Fibroblast of lung (primary cell): ENCODE measurements around the gene ADCK1. TPM values are rescaled to one million over a fixed set of nuclear protein-coding genes. Genes with fewer than 3 reads are reported as not detected.

Experiments used
- DNase-seq, 2 donors: peaks; one replicate each; pipeline versions ENCODE4 v3.0.0 to v3.0.0-alpha.2; 2010; ENCODE audit warnings: low read depth in 2 of 2
- H2AFZ ChIP-seq: 2 replicates; pipeline ENCODE4 v1.5.1; 2012; ENCODE audit warnings: low read length, control low read depth, inconsistent platforms
- H3K27ac ChIP-seq: 2 replicates; pipeline ENCODE4 v1.5.1; 2011; ENCODE audit warnings: low read length, control low read depth; ENCODE audit not compliant: insufficient read depth
- H3K27me3 ChIP-seq: 2 replicates; pipeline ENCODE4 v1.5.1; 2011; ENCODE audit warnings: mild to moderate bottlenecking, low read length; ENCODE audit not compliant: control insufficient read depth, insufficient read depth
- H3K36me3 ChIP-seq: 2 replicates; pipeline ENCODE4 v1.5.1; 2011; ENCODE audit warnings: low read length; ENCODE audit not compliant: control insufficient read depth, insufficient read depth
- H3K4me1 ChIP-seq: 2 replicates; pipeline ENCODE4 v1.5.1; 2011; ENCODE audit warnings: low read length; ENCODE audit not compliant: control insufficient read depth, insufficient read depth; ENCODE audit errors: extremely low read depth
- H3K4me2 ChIP-seq: 2 replicates; pipeline ENCODE4 v1.5.1; 2011; ENCODE audit warnings: low read length, control low read depth; ENCODE audit not compliant: insufficient read depth; ENCODE audit errors: extremely low read depth
- H3K4me3 ChIP-seq, 4 experiments: fragments of 200-600 bp in 1 of 4; sonication (generic) in 1 of 4; replicated peaks in 1 of 4; 2 replicates each; pipeline ENCODE4 v1.5.1; 2011 to 2016; ENCODE audit warnings: low read length in 4 of 4, low read depth in 3 of 4, mild to moderate bottlenecking in 3 of 4, control low read depth in 2 of 4, inconsistent platforms in 1 of 4, mixed read lengths in 1 of 4; ENCODE audit not compliant: insufficient read depth in 1 of 4; ENCODE audit errors: control extremely low read depth in 1 of 4
- H3K79me2 ChIP-seq: 2 replicates; pipeline ENCODE4 v1.5.1; 2012; ENCODE audit warnings: mild to moderate bottlenecking, low read length, inconsistent platforms; ENCODE audit not compliant: control insufficient read depth, insufficient read depth
- H3K9ac ChIP-seq: 2 replicates; pipeline ENCODE4 v1.5.1; 2011; ENCODE audit warnings: mild to moderate bottlenecking, low read length, control low read depth; ENCODE audit not compliant: insufficient read depth
- H3K9me3 ChIP-seq: 2 replicates; pipeline ENCODE4 v1.5.1; 2012; ENCODE audit warnings: low read depth, low read length; ENCODE audit not compliant: control insufficient read depth, insufficient read depth
- H4K20me1 ChIP-seq: 2 replicates; pipeline ENCODE4 v1.5.1; 2011; ENCODE audit warnings: low read length; ENCODE audit not compliant: control insufficient read depth, insufficient read depth; ENCODE audit errors: extremely low read depth
- CTCF ChIP-seq, 2 donors: IDR thresholded peaks in 1 of 2; conservative IDR thresholded peaks in 1 of 2; 1 replicate in 1 of 2; 2 replicates in 1 of 2; pipeline ENCODE4 v1.5.1; 2011 to 2012; ENCODE audit warnings: low read length in 2 of 2, control low read depth in 1 of 2, inconsistent platforms in 1 of 2, low read depth in 1 of 2, mild to moderate bottlenecking in 1 of 2
- EZH2 ChIP-seq: IDR thresholded peaks from 2 replicates; pipeline ENCODE4 v1.5.1; 2012; ENCODE audit warnings: low read length, control low read depth, mild to moderate bottlenecking; ENCODE audit errors: missing control alignments
- polyA plus RNA-seq, 2 donors: library from polyadenylated mRNA; depleted of rRNA in 1 of 2; stranded (reverse) in 1 of 2; unstranded in 1 of 2; fragments of >200 nt; gene quantifications; 2 replicates each; pipeline ENCODE4 v1.2.1, GENCODE V29; 2011 to 2012; ENCODE audit warnings: missing spikeins in 1 of 2
- total RNA-seq: library from RNA; depleted of rRNA; stranded (reverse); fragments of >200 nt; gene quantifications from 2 replicates; pipeline ENCODE4 v1.2.1, GENCODE V29; 2014

ADCK1 gene
- total and polyA plus RNA-seq, 2 donors (not counting 1 experiment from before 2014, with no cell fraction given) = 4.6 to 4.8 TPM

DNA sequence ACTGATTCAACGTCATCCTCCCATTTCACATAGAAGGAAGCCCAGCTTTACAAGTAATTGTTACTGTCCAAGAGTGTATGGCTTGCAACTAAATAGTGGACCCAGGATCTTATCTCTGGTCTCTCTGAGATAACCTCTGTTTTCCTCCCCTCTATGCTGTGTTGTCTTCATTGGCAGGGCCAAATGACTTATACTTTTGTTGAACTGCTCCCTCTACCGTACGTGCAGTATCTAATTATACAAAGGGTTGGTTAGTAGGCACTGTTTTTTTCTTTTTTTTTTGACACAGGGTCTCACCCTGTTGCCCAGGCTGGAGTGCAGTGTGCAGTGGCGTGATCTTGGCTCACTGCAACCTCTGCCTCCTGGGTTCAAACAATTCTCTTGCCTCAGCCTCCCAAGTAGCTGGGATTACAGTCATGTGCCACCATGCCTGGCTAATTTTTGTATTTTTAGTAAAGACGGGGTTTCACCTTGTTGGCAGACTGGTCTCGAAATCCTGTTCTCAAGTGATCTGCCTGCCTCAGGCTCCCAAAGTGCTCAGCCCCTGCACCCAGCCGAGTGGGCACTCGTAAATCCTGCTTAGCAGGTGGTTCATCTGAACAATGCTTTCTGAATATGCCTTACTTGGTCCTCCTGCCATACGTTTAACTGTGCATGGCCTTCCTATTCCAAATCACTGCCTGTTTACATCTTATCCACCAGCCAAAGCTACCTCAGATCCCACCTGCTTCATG, 162.1 kb downstream of the ADCK1 start:
- no peaks in the 10 kb centered on the region for H3K79me2 ChIP-seq
- H3K9ac ChIP-seq = no peak overlapping the region
- no peak overlapping the region for H3K27ac ChIP-seq
- H3K4me3 ChIP-seq = no peak overlapping the region
- H3K36me3 ChIP-seq = no peaks in the 10 kb centered on the region
- H2AFZ ChIP-seq = no peak overlapping the region
- H3K4me1 ChIP-seq = no peaks in the 10 kb centered on the region
- H3K9me3 ChIP-seq = no peaks in the 10 kb centered on the region
- TF ChIP-seq CTCF (conservative IDR thresholded peaks at IDR 0.05 in 1 of 2, IDR thresholded peaks at IDR 0.05 in 1 of 2; ENCODE audit: low read depth in 1 of 2, low read length in 2 of 2) (no peak), EZH2 (no peak)
- H3K27me3 ChIP-seq = peaks cover 4% of the 10 kb centered on the region
- no peak for DNase-seq
- no peak overlapping the region for H3K4me2 ChIP-seq
- no peaks in the 10 kb centered on the region for H4K20me1 ChIP-seq

DNA sequence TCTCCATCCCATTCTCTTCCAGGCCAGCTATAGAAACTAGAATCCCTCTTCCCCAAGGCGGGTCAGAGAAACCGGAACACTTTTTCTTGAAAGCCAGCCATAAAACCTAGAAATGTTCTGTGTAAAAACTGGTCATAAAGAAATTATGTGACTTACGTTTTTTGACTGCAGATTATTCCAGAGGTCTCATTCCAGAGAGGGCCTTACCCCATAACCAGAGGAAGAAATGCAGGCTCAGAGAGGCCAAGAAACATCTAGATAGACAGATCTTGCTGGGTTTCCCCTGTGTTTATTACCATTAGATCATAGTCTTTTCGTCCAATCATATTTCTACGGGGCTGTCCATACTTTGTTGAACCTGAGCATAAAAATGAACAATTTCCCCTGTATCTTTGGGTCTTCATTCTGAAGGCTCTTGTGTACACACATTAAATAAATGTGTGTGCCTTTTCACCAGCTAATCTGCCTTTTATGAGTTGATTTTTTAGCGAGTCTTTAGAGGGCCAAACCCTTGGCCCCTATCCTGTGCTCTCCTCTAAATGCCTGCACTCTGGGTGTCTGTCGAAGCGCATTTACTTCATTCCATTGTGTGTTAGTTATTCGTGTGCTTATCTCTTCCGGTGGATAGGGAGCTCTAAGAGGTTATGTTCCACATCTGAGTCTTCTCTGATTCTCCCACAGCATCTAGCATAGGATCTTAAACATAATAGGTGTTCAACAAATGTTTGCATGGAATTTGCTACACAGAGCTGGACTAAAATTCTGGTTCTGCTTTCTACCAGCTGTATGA, 163.0 kb downstream of the ADCK1 start:
- Histone ChIP-seq H3K9me3 (no peaks in the 10 kb centered on the region), H4K20me1 (no peaks in the 10 kb centered on the region), H2AFZ (no peak overlapping the region), H3K9ac (no peak overlapping the region), H3K4me3 (no peak overlapping the region), H3K4me1 (no peaks in the 10 kb centered on the region), H3K36me3 (no peaks in the 10 kb centered on the region), H3K27ac (no peak overlapping the region), H3K4me2 (no peak overlapping the region), H3K27me3 (peaks cover 5% of the 10 kb centered on the region), H3K79me2 (no peaks in the 10 kb centered on the region)
- DNase-seq = peak in 1 of 2 donors; percentile 15
- TF ChIP-seq EZH2 (no peak), CTCF (conservative IDR thresholded peaks at IDR 0.05 in 1 of 2, IDR thresholded peaks at IDR 0.05 in 1 of 2; ENCODE audit: low read depth in 1 of 2, low read length in 2 of 2) (no peak)

GRCh38 chr14:77964586-77964985, 164.7 kb downstream of the ADCK1 start:
- no peak for TF ChIP-seq CTCF (conservative IDR thresholded peaks at IDR 0.05 in 1 of 2, IDR thresholded peaks at IDR 0.05 in 1 of 2; ENCODE audit: low read depth in 1 of 2, low read length in 2 of 2)
- no peak for TF ChIP-seq EZH2
- Histone ChIP-seq H4K20me1 (no peaks in the 10 kb centered on the region), H3K4me1 (no peaks in the 10 kb centered on the region), H3K9me3 (no peaks in the 10 kb centered on the region), H3K4me2 (no peak overlapping the region), H3K4me3 (no peak overlapping the region), H3K27ac (no peak overlapping the region), H3K79me2 (no peaks in the 10 kb centered on the region), H2AFZ (no peak overlapping the region), H3K9ac (no peak overlapping the region), H3K27me3 (peaks cover 5% of the 10 kb centered on the region), H3K36me3 (no peaks in the 10 kb centered on the region)
- DNase-seq = no peak
